K562 (cell line): ENCODE results near the gene FTO. TPM values are rescaled to one million over a fixed set of nuclear protein-coding genes. Genes with fewer than 3 reads are reported as not detected.

Source experiments
- ATAC-seq: fragments of 200-7000 bp; cut with Tn5 transposase; 3 replicates; pipeline ENCODE4 v1.9.1; 2020; ENCODE audit warnings: moderate library complexity
- BruUV-seq: library from RNA; stranded (reverse); fragments of 400-500 nt; replicated peaks from 2 replicates; lab custom pipeline; 2021; lab: Mats Ljungman, UMichigan
- CTCF ChIA-PET: fragments of 300-600 bp; formaldehyde crosslinking; extraction: SDS; loops from one replicate; lab custom pipeline; 2021; ENCODE audit warnings: low intra/inter-chr PET ratio; lab: Yijun Ruan, JAX
- POLR2A ChIA-PET: fragments of 300-600, 350-650 bp; sonication (Branson Sonifier 250); formaldehyde crosslinking; extraction: SDS; loops from one replicate; lab custom pipeline; 2021; ENCODE audit warnings: antibody characterized with exemption, inconsistent platforms; lab: Yijun Ruan, JAX
- DNase-seq, 4 experiments: peaks; one replicate each; pipeline versions ENCODE4 v3.0.0 to v3.0.0-alpha.2; 2011 to 2018; ENCODE audit warnings: low spot score in 3 of 4, mixed read lengths in 3 of 4; ENCODE audit errors: extremely low read depth in 1 of 4
- FAIRE-seq: peaks from 2 replicates; lab custom pipeline; 2011; peaks lifted over from hg19 to GRCh38; lab: Jason Lieb, UNC
- H2AFZ ChIP-seq: 2 replicates; pipeline ENCODE4 v1.6.0; 2011; ENCODE audit warnings: low read depth, low read length, control low read depth, inconsistent platforms
- H3K27ac ChIP-seq: fragments of 200-600 bp; 3 replicates; pipeline ENCODE4 v1.8.0; 2011; ENCODE audit warnings: low read depth, mild to moderate bottlenecking, control low read depth, inconsistent platforms, low read length, moderate library complexity, mixed read lengths; ENCODE audit errors: extremely low read depth
- H3K27me3 ChIP-seq, 2 experiments: fragments of 300-600 bp in 1 of 2; 2 replicates in 1 of 2; 3 replicates in 1 of 2; pipeline versions ENCODE4 v1.6.0 to v1.8.0; 2011; ENCODE audit warnings: inconsistent platforms in 2 of 2, low read length in 2 of 2, mild to moderate bottlenecking in 1 of 2, mixed read lengths in 1 of 2, moderate library complexity in 1 of 2; ENCODE audit not compliant: control insufficient read depth in 2 of 2, insufficient read depth in 2 of 2
- H3K36me3 ChIP-seq: fragments of 300-600 bp; 3 replicates; pipeline ENCODE4 v1.8.0; 2011; ENCODE audit warnings: mild to moderate bottlenecking, low read length, inconsistent platforms; ENCODE audit not compliant: control insufficient read depth, insufficient read depth
- H3K4me1 ChIP-seq, 2 experiments: fragments of 200-600 bp in 1 of 2; replicated peaks in 1 of 2; 2 replicates in 1 of 2; 3 replicates in 1 of 2; pipeline versions ENCODE4 v1.5.1 to v1.8.0; 2011; ENCODE audit warnings: inconsistent platforms in 2 of 2, low read length in 2 of 2, mild to moderate bottlenecking in 1 of 2, mixed read lengths in 1 of 2, moderate library complexity in 1 of 2; ENCODE audit not compliant: control insufficient read depth in 2 of 2, insufficient read depth in 2 of 2
- H3K4me2 ChIP-seq: 2 replicates; pipeline ENCODE4 v1.6.1; 2011; ENCODE audit warnings: low read length, control low read depth, inconsistent platforms, mixed read lengths; ENCODE audit not compliant: insufficient read depth
- H3K4me3 ChIP-seq: fragments of 200-600 bp; sonication (generic), shearing (Covaris generic); 2 replicates; pipeline ENCODE4 v1.5.1; 2016; ENCODE audit warnings: control low read depth, inconsistent platforms
- H3K79me2 ChIP-seq: fragments of 200-600 bp; 3 replicates; pipeline ENCODE4 v1.8.0; 2011; ENCODE audit warnings: low read length, inconsistent platforms; ENCODE audit not compliant: control insufficient read depth, insufficient read depth
- H3K9ac ChIP-seq, 2 experiments: 2 replicates each; pipeline versions ENCODE4 v1.6.0 to v1.6.1; 2011; ENCODE audit warnings: low read depth in 2 of 2, low read length in 2 of 2, control low read depth in 1 of 2, inconsistent platforms in 1 of 2, mild to moderate bottlenecking in 1 of 2, mixed read lengths in 1 of 2; ENCODE audit not compliant: insufficient read depth in 1 of 2
- H3K9me1 ChIP-seq: one replicate; pipeline ENCODE4 v1.6.0; 2011; ENCODE audit warnings: inconsistent platforms, mild to moderate bottlenecking, low read length, moderate library complexity; ENCODE audit not compliant: control insufficient read depth, insufficient read depth
- H3K9me3 ChIP-seq: replicated peaks from 2 replicates; pipeline ENCODE4 v1.5.1; 2011; ENCODE audit warnings: low read depth, low read length, inconsistent platforms; ENCODE audit not compliant: control insufficient read depth, insufficient read depth
- H4K20me1 ChIP-seq: replicated peaks from 2 replicates; pipeline ENCODE4 v1.6.1; 2011; ENCODE audit warnings: low read length, inconsistent platforms, mixed read lengths; ENCODE audit not compliant: control insufficient read depth, insufficient read depth
- CEBPZ ChIP-seq: fragments of 150-350 bp; IDR thresholded peaks from 2 replicates; pipeline ENCODE4 v1.6.1; 2014; ENCODE audit warnings: low read depth, mild to moderate bottlenecking, low read length, borderline replicate concordance
- CSDE1 ChIP-seq, 2 experiments: fragments of 450-650 bp; IDR thresholded peaks; 2 replicates each; pipeline ENCODE4 v1.6.1; 2016; ENCODE audit warnings: mild to moderate bottlenecking in 1 of 2
- EZH2 ChIP-seq: IDR thresholded peaks from 2 replicates; pipeline ENCODE4 v1.6.1; 2012; ENCODE audit warnings: low read depth, mild to moderate bottlenecking, inconsistent platforms, low read length, borderline replicate concordance
- HDAC1 ChIP-seq, 2 experiments: fragments of 450-650 bp; IDR thresholded peaks; 2 replicates each; pipeline ENCODE4 v1.6.1; 2016 to 2017; ENCODE audit warnings: inconsistent platforms in 1 of 2, mild to moderate bottlenecking in 1 of 2, moderate library complexity in 1 of 2
- LARP7 ChIP-seq: fragments of 450-650 bp; IDR thresholded peaks from 2 replicates; pipeline ENCODE4 v1.6.1; 2016
- WGBS: fragments of 100-300 bp; shearing (Covaris generic); methylation state at CpG from one replicate; pipeline ENCODE4 v1.1.6; 2016; ENCODE audit warnings: low coverage, mixed read lengths; ENCODE audit not compliant: insufficient coverage; ENCODE audit errors: missing lambda C conversion rate; 5-methylcytosine and 5-hydroxymethylcytosine counted together
- in situ Hi-C: fragments of 300-500 bp; cut with MboI; formaldehyde crosslinking; loops from 4 replicates; pipeline ENCODE4 v1.15.0; 2018; ENCODE audit warnings: inconsistent platforms, mixed read lengths
- intact Hi-C: fragments of 100-400 bp; cut with micrococcal nuclease; formaldehyde crosslinking; loops from 2 replicates; pipeline ENCODE4 v1.14.2; 2022
- polyA plus RNA-seq, 8 experiments: library from polyadenylated mRNA; depleted of rRNA in 4 of 8; stranded (reverse) in 5 of 8; unstranded in 3 of 8; fragments of >200 nt; fragmentation: Nextera tagmentation in 2 of 8; fragmentation: Illumina TruSeq in 1 of 8; extraction: Ambion mirVana in 2 of 8; extraction: Trizol in 1 of 8; gene quantifications; 2 replicates each; pipeline versions ENCODE4 v1.2.1 to v1.2.3, GENCODE V29; 2011 to 2014; ENCODE audit warnings: inconsistent platforms in 1 of 8, missing spikeins in 1 of 8
- total RNA-seq, 7 experiments: library from RNA; depleted of rRNA in 6 of 7; stranded (reverse); fragments of >200 nt in 6 of 7; fragmentation: Illumina TruSeq in 2 of 7; extraction: Trizol in 2 of 7; gene quantifications; 2 replicates each; pipeline versions ENCODE4 v1.2.1 to v1.2.3, GENCODE V29; 2011 to 2021; ENCODE audit warnings: low replicate concordance in 1 of 7
- TF ChIP-seq, protein P1 (sequence below): sonication (generic); formaldehyde crosslinking; IDR thresholded peaks from 2 replicates; pipeline ENCODE4 v1.9.0; 2022; ENCODE audit warnings: mild to moderate bottlenecking, missing genetic modification reagents
- TF ChIP-seq, protein P2 (sequence below): sonication (generic); formaldehyde crosslinking; IDR thresholded peaks from 2 replicates; pipeline ENCODE4 v1.8.1; 2023; ENCODE audit warnings: mild to moderate bottlenecking, missing genetic modification reagents

The FTO gene
- total and polyA plus RNA-seq, 9 of the 15 experiments (the other 6 are each of a cell fraction or from before 2014, with no cell fraction given) = 11.3 to 27.7 (median 25.5) TPM

DNA sequence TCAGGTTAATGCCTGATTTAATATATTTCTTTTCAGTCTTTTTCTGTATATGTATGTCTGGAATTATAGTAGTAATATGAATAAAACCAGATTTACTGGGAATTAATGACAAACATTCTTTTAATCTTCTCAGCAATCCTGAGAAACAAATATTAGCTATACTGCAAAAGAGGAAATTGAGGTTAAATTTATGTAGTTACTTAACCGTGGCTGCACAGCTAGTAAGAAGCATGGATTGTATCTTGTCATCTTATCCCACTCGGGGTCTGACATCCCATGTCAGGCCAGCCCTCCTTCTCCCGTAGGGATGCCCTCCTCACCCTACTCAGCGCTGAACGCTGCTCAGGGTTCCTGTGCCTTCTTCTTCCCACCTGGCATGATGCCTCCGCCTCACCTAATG lies 143.0 kb downstream of the FTO start:
- no peaks in the 10 kb centered on the region for H3K4me1 ChIP-seq
- H3K27me3 ChIP-seq = no peaks in the 10 kb centered on the region
- CTCF ChIA-PET = no interaction called here
- no peaks in the 10 kb centered on the region for H3K9me1 ChIP-seq
- H3K4me2 ChIP-seq = no peak overlapping the region
- H4K20me1 ChIP-seq = no peaks in the 10 kb centered on the region
- intact Hi-C loops (no loop called here), in situ Hi-C loops (no loop called here)
- H3K9me3 ChIP-seq = no peaks in the 10 kb centered on the region
- POLR2A ChIA-PET = interaction anchor here (0.7 kb wide), 1 partner anchor 11 kb away, joined by 4 read pairs; no protein-coding TSS in a partner anchor
- 53% methylated on average over 6 of the region's 6 CpGs for WGBS
- H2AFZ ChIP-seq = no peak overlapping the region
- no peak overlapping the region for H3K9ac ChIP-seq
- ATAC-seq (no peak), DNase-seq (no peak), FAIRE-seq (no peak)
- H3K79me2 ChIP-seq = no peaks in the 10 kb centered on the region
- no peak overlapping the region for H3K4me3 ChIP-seq
- no TSS peak for BruUV-seq
- H3K27ac ChIP-seq = no peak overlapping the region
- no peaks in the 10 kb centered on the region for H3K36me3 ChIP-seq
- no peak for TF ChIP-seq EZH2
- TF ChIP-seq, protein P1, sequence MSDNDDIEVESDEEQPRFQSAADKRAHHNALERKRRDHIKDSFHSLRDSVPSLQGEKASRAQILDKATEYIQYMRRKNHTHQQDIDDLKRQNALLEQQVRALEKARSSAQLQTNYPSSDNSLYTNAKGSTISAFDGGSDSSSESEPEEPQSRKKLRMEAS (CRISPR knock-in tag) = no peak
- TF ChIP-seq CSDE1 (IDR thresholded peaks at IDR 0.05) = no peak
- no peak for TF ChIP-seq LARP7
- TF ChIP-seq CEBPZ = no peak
- TF ChIP-seq HDAC1 (IDR thresholded peaks at IDR 0.05) = no peak
- TF ChIP-seq, protein P2, sequence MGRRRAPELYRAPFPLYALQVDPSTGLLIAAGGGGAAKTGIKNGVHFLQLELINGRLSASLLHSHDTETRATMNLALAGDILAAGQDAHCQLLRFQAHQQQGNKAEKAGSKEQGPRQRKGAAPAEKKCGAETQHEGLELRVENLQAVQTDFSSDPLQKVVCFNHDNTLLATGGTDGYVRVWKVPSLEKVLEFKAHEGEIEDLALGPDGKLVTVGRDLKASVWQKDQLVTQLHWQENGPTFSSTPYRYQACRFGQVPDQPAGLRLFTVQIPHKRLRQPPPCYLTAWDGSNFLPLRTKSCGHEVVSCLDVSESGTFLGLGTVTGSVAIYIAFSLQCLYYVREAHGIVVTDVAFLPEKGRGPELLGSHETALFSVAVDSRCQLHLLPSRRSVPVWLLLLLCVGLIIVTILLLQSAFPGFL = no peak
